Embryonic facial prominence (tissue), 1 donor: ENCODE data around the gene CLDN24.
"Not testable (repeated sequence)": the region's sequence is repeated elsewhere in the genome, so short reads cannot be mapped to it uniquely, and the experiment has no call there.

Experiments
- DNase-seq: peaks from one replicate; pipeline ENCODE4 v3.0.0-alpha.2; 2016; ENCODE audit errors: extremely low spot score

The CLDN24 gene

DNA sequence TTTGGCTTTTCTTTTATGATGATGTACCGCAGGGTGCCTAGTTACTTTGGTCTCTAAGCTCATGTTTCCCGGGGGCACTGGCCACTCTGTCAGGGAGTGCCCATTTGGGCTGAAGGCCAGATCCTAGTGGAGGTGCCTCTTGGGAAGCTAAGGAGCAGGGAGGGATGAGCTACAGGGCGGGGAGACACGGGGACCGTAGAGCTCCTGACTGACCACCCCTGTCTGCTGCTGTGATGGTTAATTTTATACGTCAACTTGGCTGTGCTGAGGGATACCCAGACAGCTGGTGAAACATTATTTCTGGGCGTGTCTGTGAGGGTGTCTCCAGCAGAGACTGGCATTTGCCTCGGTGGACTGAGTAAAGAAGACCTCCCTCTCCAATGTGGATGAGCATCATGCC is 24.9 kb upstream of the CLDN24 start:
- DNase-seq, result no peak

DNA sequence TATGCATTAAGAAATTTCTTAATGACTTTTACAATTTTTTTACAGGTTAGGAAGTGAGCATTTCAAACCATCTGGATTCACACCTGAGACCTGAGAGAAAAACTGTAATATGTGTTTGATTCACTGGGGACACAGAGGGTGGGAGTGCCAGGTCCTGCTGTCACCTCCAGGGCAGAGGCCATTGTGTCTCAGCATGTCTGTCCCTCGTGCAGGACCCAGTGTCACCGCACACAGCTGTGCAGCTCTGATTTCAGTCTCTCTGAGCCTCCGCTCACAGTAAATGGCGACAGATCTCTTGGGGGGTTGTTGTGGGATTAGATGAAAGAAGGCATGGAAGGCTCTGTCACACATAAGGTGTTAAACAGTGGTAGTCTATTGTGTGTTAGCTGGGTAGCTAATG is 23.0 kb upstream of the CLDN24 start:
- DNase-seq, result no peak

DNA sequence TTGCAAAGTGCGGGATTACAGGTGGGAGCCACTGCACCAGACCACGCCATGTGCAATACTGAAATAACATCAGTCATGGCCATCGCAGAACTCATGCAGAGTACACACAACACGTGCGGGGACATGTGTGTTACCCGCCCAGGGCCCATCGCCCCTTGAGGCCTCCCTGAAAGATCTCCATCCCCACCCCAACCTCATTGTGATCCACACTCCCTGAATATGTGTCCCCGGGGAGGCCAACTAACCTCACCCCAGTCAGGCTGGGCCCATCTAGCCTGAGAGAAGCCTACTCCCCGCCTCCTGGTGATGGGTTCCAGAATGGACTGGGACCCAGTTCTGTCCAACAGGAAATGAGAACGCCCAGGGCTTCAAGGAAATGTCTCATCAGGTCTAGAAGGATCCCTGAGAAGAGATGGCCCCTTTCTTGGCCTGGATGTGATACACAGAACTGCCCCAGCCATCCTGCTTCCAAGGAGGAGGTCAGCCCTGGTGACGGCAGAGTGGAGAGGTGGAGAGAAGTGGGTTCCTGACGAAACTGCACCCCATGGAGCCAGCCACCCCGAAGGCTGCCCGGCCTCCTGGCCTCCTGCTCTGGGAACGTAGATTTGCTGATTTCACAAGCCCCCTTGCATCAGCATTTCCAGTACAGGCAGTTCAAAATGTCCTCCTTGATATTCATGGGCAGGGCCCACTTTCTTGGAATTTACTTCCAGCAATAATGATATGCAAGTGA is 22.5 kb upstream of the CLDN24 start:
- no peak for DNase-seq

DNA sequence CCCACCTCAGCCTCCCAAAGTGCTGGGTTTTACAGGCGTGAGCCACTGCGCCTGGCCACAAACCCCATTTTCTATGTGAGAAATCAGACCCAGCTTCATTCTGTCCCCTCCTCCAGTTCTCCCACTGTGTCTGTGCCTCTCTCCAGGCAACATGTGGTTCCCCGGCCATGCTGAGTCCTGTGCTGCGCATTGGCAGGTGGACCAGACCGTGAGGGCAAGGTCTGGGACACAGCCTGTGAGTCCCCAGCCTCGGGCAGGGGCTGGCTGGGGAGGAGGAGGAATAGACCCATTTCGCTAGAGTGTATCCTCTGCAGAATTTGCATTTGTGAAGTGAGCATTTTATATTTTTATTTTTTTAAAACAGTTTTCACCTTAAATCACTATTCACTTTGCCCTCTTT is 21.5 kb upstream of the CLDN24 start:
- DNase-seq, result no peak

DNA sequence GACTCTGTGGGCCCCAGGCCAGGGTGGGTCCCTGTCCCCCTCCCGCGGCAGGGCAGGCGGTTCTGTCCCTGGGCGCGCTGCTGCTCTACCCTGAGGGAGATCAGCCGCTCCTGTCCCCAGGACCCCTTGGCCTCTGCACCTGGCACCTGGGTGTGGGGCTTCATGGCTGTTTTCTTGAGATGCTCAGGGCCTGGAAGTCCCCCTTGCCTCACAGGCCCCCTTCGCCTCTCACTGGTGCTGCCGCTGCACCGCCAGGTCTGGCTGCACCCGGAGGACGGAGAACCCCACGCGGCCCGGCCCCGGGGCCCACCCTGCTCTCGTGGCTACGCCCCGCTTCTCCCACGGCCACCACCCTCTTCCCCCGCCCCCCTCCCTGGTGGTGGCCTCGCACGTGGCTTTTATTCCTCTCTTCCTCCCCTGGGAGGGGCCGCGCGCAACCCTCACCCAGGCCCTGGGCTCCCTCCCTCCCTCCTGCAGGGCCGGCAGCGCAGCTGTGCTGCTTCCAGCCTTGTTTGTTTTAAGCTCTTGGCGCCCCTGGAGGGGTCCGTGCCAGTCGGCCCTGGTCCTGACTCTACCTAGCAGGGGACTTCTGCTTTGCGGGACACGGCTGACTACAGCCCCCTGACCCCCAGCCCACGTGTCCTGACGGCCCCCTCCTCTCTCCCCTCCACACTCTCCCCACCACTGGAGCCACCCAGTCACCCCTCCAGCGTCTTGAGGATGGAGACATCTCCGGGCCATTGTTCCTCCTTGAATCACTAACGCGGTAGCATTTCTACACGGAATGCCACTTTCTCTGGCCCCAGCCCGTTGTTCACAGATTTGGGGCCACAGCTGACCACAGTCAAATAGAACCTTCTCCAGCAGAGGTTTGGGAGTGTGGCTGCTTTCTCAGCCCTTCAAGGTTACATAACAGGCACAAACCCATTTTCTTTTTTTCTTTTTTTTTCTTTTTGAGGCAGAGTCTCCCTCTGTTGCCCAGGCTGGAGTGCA is 20.6 kb upstream of the CLDN24 start:
- DNase-seq, result no peak

DNA sequence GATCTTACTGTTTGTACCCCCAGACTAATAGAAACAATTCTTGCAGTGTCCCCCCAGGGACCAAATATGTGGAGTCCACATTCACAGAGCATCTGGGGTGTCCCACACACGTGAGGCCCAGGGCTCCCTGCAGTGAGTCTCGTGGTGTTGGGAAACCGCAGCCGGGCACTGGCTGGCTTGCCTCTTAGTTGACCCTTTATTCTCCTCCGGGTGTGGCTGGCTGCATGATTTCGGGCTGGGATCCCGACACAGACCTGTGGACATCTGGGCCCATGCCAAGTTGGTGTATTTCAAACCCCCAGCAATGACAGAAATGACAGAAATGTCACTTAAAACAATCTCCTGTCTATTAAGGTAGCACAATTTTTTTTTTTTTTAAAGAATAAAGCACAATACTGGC is 15.6 kb upstream of the CLDN24 start:
- DNase-seq, result no peak

DNA sequence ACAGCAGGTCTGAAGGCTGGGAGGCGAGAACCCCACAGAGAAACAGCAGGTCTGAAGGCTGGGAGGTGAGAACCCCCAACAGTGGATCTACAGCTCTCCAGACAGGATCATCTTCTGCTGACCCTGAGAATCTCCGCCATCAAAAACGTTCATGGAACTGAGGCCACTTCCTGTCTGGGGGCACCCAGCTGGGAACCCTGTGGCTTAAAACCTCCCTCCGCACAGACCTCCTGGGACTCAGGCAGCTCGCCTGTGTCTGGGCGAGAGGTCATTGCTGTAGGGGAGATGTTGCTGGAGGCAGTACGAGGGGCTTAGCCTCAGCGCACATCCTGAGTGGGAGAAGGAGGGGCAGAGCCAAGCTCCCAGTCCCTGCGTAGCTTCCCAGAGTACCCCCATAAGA is 15.1 kb upstream of the CLDN24 start:
- DNase-seq, result no peak

DNA sequence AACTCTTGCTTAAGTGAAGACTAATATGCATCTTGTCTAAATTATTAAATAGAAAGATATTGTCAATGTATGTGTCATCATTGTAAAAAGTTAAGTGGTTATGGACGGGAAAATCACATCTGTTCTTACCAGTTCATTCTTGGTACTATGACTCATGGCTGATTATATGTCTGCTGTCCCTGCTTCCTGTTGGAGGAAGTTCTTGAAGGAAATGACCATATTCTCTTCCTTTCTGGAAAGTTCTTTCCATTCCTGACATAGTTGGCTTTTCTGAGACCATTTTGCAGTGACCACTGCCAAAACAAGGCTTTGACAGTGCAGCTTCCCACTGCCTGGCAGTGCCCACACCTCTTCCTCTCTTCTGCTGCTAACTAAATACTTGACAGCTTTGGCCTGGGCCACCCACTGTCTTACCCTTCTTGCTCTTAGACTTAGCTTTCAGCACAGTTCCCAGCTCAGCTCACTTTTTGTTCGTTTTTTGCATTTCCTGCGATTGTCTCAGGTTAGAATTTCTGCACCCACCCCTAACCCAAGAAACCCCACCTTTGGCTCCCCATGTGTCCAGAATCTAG is 13.2 kb upstream of the CLDN24 start:
- no peak for DNase-seq

DNA sequence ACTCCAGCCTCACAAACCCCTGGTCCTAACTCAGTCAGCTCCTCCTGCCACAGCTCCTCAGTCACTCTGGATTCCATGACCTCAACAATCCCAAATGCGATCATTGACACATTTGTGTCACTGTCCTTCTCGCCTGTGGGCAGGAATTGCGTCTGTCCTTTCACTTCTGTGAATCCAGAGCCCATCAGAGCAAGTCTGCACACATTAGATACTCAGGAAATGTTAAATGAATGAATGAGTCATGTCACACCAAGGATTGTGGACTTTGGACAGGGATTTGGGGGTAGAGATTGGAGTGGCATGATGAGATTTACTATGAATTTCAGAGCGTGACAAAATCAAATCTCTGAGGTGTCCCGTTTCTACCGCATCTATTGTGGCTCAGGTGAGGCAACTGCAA is 11.8 kb upstream of the CLDN24 start:
- DNase-seq, result no peak

DNA sequence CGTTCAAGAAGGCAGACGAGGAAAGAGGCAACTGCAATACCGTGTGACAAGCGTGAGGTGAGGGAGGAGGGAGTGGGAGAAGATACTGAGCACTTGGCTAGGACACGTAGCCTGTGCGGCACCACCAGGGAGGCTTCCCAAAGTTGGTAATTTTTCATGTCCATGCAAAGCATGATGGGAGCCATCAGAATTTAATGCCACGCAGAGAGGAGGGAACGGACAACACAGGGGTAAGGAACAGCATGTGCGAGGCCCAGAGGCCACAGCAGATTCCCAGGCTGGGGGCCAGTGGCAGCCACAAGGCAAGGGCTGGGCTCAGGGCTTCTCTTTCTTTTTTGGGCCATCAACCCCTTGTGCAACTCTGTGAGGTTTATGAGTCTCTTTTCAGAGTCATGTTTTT is 11.0 kb upstream of the CLDN24 start:
- DNase-seq, result no peak

DNA sequence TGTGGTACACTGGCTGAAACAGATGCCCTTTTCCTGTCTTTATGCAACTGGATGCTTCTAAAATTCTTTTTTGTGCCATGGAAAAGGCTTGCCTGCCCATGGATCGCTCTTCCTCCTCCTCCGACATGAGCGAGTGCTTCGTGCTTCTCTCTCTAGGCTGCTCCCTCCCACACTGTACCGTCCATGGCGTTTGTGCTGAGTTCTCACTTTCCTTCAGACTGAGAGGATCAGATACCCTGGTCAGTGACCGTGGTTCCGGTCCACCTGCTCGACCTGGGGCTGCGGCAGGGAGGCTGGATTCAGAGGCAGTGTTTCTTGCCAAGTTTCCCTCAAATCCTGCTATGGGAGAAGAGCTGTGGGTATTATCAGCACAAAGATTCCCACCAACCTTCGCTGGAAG is 10.2 kb upstream of the CLDN24 start:
- DNase-seq, result no peak

DNA sequence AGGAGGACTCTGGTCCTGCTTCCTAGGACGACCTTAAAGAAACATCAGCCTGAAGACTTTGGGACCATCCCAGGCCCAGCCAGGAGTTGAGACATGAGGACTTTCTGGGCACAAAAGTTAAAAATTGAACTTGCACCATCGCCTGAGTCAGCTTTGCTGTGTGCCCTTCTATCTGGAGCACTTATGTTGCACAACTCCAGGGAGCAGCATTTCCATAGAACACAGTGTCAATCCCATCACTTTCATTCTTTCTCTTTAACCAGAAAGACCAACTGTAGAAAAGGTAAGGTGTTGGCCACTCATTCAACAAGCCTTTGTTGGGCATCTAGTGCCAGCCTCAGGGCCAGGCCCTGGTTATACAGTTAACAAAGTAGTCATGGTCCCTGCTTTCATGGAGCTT is 8.6 kb upstream of the CLDN24 start:
- no peak for DNase-seq

DNA sequence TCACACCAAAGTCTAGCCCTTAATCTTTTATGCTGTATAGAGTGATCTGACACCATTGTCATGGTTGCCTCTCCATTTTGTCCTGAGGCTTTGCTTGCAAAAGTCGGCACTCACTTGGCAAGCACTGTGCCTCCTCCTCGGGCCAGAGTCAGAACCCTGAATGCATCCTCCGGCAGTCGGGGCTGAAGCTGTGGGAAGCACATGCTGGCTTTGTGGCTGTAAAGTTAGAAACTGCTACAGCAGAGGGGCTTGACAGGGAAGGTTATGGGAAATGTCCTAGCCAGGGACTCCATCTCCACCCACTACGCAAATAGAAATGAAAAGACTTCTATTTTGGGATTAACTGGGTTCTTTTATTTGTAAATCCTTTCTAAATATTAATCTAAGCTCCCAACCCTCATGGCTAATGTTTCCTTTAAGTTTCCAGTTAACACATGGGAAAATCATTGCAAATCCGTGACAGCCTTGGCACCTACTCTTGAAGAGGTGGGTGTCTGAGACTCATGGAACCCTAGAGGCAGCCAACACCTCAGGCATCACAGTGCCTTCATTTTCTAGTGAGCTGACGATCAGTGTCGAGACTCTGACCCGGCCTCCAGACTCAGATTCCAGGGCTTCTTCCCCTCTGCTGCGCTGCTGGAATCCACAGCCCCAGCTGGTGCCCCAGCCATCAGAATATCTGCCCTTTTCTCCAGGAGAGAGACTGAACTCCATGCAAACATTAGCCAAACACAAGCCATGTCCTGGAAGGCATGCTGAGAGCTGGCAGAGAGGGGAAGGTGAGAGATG is 7.9 kb upstream of the CLDN24 start:
- DNase-seq, result no peak

DNA sequence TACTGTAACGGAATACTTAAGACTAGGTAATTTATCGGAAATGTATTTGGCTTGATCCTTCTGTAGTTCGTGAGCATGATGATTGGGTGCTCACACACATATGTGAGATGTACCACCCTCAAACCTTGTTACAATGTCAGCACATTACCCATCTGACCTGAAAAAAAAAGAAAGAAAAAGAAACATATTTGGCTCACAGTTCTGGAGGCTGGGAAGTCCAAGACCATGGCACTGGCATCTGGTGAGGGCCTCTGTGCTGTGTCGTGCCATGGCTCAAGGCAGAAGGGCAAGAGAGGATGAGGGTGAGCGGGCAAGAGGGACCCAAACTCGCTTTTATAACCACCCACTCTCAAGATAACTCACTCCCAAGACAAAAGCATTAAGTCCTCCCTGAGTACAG is 7.0 kb upstream of the CLDN24 start:
- DNase-seq, result no peak

DNA sequence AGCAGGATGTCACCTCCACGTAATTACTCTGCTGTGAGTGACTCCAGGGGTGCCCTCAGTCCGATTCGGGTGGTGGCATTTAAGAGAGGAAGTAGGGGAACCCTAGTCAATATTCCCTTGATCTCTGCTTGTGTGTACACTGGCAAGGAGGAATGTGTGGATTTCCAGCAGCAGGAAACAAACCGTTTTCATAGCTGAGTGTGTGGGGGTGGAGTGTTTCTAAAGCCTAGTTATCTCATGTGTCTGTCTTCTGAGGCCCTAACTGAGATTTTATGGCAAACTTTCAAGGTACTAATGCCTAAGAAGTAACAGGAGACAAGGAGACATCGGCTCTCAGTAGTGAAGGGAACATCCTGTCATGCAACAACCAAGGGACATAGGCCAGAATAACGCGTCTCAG is 6.6 kb upstream of the CLDN24 start:
- DNase-seq, result no peak

DNA sequence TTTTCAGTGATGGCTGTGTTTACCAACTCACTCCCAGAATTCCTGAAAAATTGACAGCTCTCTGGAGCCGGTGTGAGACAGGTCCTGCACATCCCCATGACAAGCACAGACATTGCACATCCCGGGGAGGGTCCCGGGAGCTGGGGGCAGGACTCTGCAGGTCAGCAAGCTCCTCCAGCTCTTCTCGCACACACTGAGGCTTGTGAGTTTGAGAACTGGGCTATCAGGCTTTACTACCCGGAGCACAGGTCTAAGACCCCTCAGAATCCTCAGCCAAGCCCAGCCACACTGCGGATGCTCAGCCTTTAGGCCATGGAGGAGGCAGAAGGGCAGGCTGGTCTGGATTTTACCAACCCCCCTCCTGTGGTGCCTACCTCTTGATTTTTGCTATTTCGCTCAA is 5.6 kb upstream of the CLDN24 start:
- DNase-seq, result no peak

DNA sequence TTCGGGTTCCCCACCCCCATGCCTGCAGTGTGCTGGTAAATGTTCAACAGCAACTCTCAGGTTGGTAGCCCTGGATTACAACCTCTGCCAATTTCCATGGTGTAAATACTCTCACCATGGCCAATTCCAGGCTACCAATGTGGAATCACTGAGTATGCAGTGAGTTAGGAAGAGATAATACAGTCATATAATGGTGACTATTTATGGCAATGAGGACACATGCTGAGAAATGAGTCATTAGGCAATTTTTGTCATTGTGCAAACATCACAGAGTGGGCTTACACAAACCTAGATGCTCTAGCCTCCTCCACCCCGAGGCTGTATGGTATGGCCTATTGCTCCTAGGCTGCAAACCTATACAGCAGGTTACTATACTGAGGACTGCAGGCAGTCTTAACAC is 4.6 kb upstream of the CLDN24 start:
- DNase-seq, result no peak

DNA sequence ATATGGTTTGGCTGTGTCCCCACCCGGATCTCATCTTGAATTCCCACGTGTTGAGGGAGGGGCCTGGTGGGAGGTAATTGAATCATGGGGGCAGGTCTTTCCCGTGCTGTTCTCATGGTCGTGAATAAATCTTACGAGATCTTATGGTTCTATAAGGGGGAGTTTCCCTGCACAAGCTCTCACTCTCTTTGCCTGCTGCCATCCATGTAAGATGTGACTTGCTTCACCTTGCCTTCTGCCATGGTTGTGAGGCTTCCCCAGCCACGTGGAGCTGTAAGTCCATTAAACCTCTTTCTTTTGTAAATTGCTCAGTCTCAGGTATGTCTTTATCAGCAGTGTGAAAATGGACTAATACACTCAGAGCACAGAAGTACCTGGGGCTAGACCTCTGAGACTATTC is 4.2 kb upstream of the CLDN24 start:
- DNase-seq, result not testable (repeated sequence)

DNA sequence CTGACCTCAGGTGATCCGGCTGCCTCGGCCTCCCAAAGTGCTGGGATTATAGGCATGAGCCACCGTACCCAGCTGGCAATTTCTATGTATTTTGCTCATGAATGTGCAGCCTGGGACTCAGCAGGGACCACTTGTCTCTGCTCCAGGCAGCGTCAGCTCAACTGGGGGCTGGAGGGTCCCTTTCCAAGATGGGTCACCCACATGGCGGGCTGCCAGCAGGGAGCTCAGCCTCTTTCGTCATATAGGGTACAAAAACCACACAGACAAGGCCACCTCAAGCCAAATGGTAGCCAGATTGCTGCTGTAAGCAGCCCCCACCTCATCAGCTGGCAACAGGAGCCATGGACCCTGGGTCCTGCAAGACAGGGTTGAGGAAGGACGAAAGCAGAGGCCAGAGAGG is 2.4 kb upstream of the CLDN24 start:
- no peak for DNase-seq

DNA sequence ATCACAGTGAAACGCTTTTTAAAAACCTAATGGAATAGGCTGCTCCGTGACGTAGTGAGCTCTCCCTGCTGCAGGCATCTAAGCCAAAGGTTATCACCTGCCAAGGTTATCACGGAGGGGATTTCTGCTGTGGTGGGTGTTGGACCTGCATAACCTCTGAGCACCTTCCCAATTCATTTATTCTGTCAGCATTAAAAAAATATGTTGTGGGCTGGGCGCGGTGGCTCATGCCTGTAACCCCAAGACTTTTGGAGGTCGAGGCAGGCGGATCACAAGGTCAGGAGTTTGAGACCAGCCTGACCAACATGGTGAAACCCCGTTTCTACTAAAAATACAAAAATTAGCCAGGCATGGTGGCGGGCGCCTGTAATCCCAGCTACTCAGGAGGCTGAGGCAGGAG is 1.8 kb upstream of the CLDN24 start:
- DNase-seq, result not testable (repeated sequence)

DNA sequence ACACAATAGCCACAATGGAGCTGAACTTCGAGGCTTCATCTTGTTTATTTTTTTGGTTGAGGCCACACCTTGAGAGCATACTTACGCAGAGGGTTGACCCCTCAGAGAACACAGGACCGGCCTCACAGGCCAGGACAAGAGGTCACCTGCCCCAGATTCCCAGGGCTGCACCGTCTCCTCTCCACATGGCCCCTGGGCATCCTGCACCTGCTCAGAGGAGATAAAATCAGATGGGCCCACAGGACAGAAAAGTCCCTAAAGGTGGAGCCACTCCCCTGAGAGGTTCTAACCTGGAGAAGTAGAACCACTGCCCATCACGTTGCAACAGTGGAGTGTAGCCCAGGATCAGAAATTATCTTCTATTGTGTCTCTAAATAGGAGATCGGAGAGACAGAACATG is 1.1 kb upstream of the CLDN24 start:
- DNase-seq, result no peak

DNA sequence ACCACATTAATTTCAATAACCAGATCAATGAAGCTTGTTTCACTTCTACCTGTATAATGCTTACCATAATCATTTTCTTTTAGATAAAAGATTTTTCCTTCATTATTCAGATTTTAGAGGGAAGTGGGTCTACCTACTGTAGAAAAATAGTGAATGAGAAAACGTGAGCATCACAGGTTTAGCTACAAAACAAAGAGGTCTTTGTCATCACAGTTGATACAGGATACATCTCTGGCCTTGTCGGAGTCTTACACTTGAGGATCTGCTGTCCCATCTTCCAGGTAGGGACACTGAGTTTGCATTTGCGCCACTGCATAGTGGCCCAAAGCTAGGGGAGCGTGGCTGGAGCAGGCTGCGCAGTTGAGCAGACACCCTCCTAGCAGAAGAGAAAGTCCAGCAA is 710 bp downstream of the CLDN24 start:
- no peak for DNase-seq
